Ishikawa (cell line): ENCODE measurements around the gene STUM.

Experiments
- CEBPB ChIP-seq: IDR thresholded peaks from 2 replicates; pipeline ENCODE4 v1.6.1; 2012
- CREB1 ChIP-seq: IDR thresholded peaks from 2 replicates; pipeline ENCODE4 v1.6.1; 2012; ENCODE audit warnings: low read depth
- EGR1 ChIP-seq: IDR thresholded peaks from 2 replicates; pipeline ENCODE4 v1.6.1; 2012
- EP300 ChIP-seq: IDR thresholded peaks from 2 replicates; pipeline ENCODE4 v1.6.1; 2012; ENCODE audit warnings: borderline replicate concordance
- FOXM1 ChIP-seq: IDR thresholded peaks from 2 replicates; pipeline ENCODE4 v1.6.1; 2012; ENCODE audit warnings: low read depth, borderline replicate concordance
- MAX ChIP-seq: IDR thresholded peaks from 2 replicates; pipeline ENCODE4 v1.6.1; 2012
- NFIC ChIP-seq: IDR thresholded peaks from 2 replicates; pipeline ENCODE4 v1.6.1; 2012
- RAD21 ChIP-seq: IDR thresholded peaks from 2 replicates; pipeline ENCODE4 v1.6.1; 2012; ENCODE audit warnings: low read depth
- TAF1 ChIP-seq: IDR thresholded peaks from 2 replicates; pipeline ENCODE4 v1.6.1; 2012; ENCODE audit warnings: low read depth, mild to moderate bottlenecking
- TCF12 ChIP-seq: IDR thresholded peaks from 2 replicates; pipeline ENCODE4 v1.6.1; 2012; ENCODE audit warnings: low read depth
- TEAD4 ChIP-seq: IDR thresholded peaks from 2 replicates; pipeline ENCODE4 v1.6.1; 2012
- YY1 ChIP-seq: IDR thresholded peaks from 2 replicates; pipeline ENCODE4 v1.6.1; 2012; ENCODE audit warnings: low read depth
- ZBTB7A ChIP-seq: IDR thresholded peaks from 2 replicates; pipeline ENCODE4 v1.6.1; 2012; ENCODE audit warnings: low read depth
- TF ChIP-seq, protein P1 (sequence below): IDR thresholded peaks from 2 replicates; pipeline ENCODE4 v1.6.1; 2012
- TF ChIP-seq, protein P2 (sequence below): IDR thresholded peaks from 2 replicates; pipeline ENCODE4 v1.6.1; 2012; ENCODE audit warnings: low read depth, mild to moderate bottlenecking

Gene STUM

DNA sequence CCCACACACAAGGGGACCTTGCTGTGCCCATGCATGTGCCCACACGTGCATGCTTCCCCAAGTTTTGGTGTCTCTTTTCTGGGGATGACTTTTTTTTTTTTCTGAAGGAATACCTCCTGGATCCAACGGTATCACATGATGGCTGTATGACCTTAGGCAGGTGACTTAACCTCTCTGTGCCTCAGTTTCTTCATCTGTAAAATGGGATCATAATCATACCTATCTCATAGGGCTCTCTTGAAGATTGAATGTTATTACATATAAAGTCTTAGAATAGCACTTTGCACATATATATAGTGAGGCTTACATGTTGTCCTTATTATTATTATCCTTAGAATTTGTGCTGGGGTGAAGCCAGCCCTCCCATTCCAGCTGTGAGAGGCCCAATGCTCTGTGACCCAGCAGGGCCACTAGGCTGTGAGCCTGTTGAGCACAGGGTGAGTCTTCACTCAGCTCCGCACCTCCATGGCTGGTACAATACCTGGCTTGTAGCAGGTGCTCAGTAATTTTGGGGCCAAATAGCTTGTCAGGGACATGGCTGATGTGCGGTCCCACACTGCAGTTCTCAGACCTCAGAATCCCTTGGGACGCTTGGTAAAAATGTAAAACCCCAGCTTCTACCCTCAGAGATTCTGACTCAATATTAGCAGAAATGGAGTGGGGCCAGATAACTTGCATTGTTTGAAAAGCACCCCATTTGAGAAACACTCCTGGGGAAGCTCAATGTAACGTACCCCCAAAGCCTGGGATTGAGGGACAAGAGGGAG lies 20.6 kb downstream of the STUM start:
- TF ChIP-seq NFIC (no peak), CREB1 (no peak), YY1 (no peak), EGR1 (no peak), TCF12 (no peak), ZBTB7A (no peak), CEBPB (no peak), FOXM1 (no peak), MAX (no peak), TEAD4 (no peak), EP300 (no peak), RAD21 (no peak), TAF1 (no peak)
- TF ChIP-seq, protein P1, sequence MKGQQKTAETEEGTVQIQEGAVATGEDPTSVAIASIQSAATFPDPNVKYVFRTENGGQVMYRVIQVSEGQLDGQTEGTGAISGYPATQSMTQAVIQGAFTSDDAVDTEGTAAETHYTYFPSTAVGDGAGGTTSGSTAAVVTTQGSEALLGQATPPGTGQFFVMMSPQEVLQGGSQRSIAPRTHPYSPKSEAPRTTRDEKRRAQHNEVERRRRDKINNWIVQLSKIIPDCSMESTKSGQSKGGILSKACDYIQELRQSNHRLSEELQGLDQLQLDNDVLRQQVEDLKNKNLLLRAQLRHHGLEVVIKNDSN = no peak
- TF ChIP-seq, protein P2, sequence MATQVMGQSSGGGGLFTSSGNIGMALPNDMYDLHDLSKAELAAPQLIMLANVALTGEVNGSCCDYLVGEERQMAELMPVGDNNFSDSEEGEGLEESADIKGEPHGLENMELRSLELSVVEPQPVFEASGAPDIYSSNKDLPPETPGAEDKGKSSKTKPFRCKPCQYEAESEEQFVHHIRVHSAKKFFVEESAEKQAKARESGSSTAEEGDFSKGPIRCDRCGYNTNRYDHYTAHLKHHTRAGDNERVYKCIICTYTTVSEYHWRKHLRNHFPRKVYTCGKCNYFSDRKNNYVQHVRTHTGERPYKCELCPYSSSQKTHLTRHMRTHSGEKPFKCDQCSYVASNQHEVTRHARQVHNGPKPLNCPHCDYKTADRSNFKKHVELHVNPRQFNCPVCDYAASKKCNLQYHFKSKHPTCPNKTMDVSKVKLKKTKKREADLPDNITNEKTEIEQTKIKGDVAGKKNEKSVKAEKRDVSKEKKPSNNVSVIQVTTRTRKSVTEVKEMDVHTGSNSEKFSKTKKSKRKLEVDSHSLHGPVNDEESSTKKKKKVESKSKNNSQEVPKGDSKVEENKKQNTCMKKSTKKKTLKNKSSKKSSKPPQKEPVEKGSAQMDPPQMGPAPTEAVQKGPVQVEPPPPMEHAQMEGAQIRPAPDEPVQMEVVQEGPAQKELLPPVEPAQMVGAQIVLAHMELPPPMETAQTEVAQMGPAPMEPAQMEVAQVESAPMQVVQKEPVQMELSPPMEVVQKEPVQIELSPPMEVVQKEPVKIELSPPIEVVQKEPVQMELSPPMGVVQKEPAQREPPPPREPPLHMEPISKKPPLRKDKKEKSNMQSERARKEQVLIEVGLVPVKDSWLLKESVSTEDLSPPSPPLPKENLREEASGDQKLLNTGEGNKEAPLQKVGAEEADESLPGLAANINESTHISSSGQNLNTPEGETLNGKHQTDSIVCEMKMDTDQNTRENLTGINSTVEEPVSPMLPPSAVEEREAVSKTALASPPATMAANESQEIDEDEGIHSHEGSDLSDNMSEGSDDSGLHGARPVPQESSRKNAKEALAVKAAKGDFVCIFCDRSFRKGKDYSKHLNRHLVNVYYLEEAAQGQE = no peak

- TF ChIP-seq, protein P2 = no peak
- TF ChIP-seq CREB1 (no peak), TAF1 (no peak), ZBTB7A (no peak), MAX (no peak), CEBPB (no peak), RAD21 (no peak)
- TF ChIP-seq, protein P1 = no peak
These were observed 21.4 kb downstream of the STUM start for GRCh38 chr1:226569879-226570547.

DNA sequence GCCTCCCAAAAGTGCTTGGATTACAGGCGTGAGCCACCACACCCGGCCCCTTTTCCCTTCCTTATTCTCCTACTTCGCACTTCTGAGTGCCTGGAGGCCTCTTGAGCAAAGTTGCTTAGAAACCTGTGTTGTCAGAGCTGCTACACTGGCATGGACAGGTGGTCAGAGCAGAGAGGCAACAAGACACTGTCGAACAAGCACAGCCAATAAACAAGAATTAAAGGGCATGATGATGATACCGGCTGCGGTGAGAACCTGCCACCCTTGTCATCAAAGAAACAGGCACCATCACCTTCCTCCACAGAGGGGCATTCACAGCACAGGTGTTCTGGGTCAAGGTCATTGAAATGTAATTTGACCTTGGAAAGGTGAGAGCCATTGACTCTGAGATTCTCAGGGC lies 23.3 kb downstream of the STUM start:
- no peak for TF ChIP-seq CREB1

- TF ChIP-seq FOXM1 (no peak), NFIC (no peak), TEAD4 (no peak), ZBTB7A (no peak), CEBPB (no peak), EP300 (no peak), TAF1 (no peak), RAD21 (no peak)
These were observed 23.8 kb downstream of the STUM start for GRCh38 chr1:226572325-226572726.

DNA sequence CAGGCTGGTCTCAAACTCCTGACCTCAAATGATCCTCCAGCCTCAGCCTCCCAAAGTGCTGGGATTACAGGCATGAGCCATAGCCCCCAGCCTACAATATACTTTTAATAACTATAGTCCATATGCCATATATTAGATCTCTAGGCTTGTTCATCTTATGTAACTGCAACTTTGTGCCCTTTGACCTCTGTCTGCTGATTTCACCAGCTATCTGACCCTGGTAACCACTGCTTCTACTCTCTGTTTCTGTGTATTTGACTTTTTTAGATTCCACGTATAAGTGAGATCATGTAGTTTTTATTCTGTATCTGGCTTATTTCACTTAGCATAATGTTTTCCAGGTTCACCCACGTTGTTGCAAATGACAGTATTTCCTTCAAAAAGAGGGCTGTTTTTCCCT lies 25.5 kb downstream of the STUM start:
- TF ChIP-seq EP300 (no peak), EGR1 (no peak), FOXM1 (no peak), TCF12 (no peak), NFIC (no peak), MAX (no peak), CREB1 (no peak), TEAD4 (no peak), YY1 (no peak), CEBPB (no peak), RAD21 (no peak), TAF1 (no peak), ZBTB7A (no peak)
- TF ChIP-seq, protein P1 = no peak
- TF ChIP-seq, protein P2 = no peak
